Gastroesophageal sphincter (tissue), 4 donors: ENCODE results near the gene UPF3A. TPM values are rescaled to one million over a fixed set of nuclear protein-coding genes. Genes with fewer than 3 reads are reported as not detected.

ENCODE experiments used
- ATAC-seq: fragments of 150-250 bp; one replicate; pipeline ENCODE4 v1.9.1; 2016; ENCODE audit warnings: mild to moderate bottlenecking, moderate library complexity
- H3K27ac ChIP-seq, 4 donors: fragments of 200-600 bp; sonication (generic) in 3 of 4; 1 replicate in 3 of 4; 2 replicates in 1 of 4; pipeline ENCODE4 v1.5.1; 2016 to 2019
- H3K27me3 ChIP-seq: fragments of 200-600 bp; sonication (generic); one replicate; pipeline ENCODE4 v1.5.1; 2019
- H3K36me3 ChIP-seq, 2 donors: fragments of 200-600 bp; sonication (generic); one replicate each; pipeline ENCODE4 v1.5.1; 2019; ENCODE audit warnings: control low read depth in 1 of 2
- H3K4me1 ChIP-seq, 3 donors: fragments of 200-600 bp; sonication (generic); 1 replicate in 2 of 3; 2 replicates in 1 of 3; pipeline ENCODE4 v1.5.1; 2016 to 2019; ENCODE audit warnings: control low read depth in 2 of 3
- H3K4me3 ChIP-seq, 2 donors: fragments of 200-600 bp; sonication (generic); one replicate each; pipeline ENCODE4 v1.5.1; 2019; ENCODE audit warnings: mild to moderate bottlenecking in 1 of 2, moderate library complexity in 1 of 2
- H3K9me3 ChIP-seq, 3 donors: fragments of 200-600 bp; sonication (generic); one replicate each; pipeline ENCODE4 v1.5.1; 2017 to 2019; ENCODE audit warnings: control low read depth in 2 of 3
- EP300 ChIP-seq: sonication (generic); formaldehyde crosslinking; IDR thresholded peaks from one replicate; pipeline ENCODE4 v1.6.1; 2017; ENCODE audit warnings: antibody characterized with exemption, mild to moderate bottlenecking
- POLR2A ChIP-seq, 2 donors: fragments of 450-650 bp; IDR thresholded peaks; one replicate each; pipeline ENCODE4 v1.6.1; 2017; ENCODE audit warnings: antibody characterized with exemption in 2 of 2, mild to moderate bottlenecking in 2 of 2, moderate library complexity in 1 of 2
- POLR2AphosphoS5 ChIP-seq: sonication (generic); formaldehyde crosslinking; IDR thresholded peaks from one replicate; pipeline ENCODE4 v1.6.1; 2017; ENCODE audit warnings: antibody characterized with exemption
- WGBS, 2 donors: methylation state at CpG; one replicate each; pipeline ENCODE4 v1.1.5; 2018; ENCODE audit warnings: low coverage in 1 of 2; 5-methylcytosine and 5-hydroxymethylcytosine counted together
- total RNA-seq, 4 donors: library from RNA; depleted of rRNA; stranded (reverse); fragments of >200 nt; gene quantifications; one replicate each; pipeline ENCODE4 v1.1.0, GENCODE V29; 2016
- TF ChIP-seq, protein P1 (sequence below), 4 experiments: fragments of 200-600 bp in 2 of 4; fragments of 450-650 bp in 2 of 4; sonication (generic) in 1 of 4; IDR thresholded peaks; one replicate each; pipeline ENCODE4 v1.5.1; 2017 to 2019; ENCODE audit warnings: antibody characterized with exemption in 4 of 4, mild to moderate bottlenecking in 2 of 4, moderate library complexity in 2 of 4

UPF3A gene
- total RNA-seq, 4 donors from 2014 or later, result 31.0 to 40.0 (median 37.9) TPM

DNA sequence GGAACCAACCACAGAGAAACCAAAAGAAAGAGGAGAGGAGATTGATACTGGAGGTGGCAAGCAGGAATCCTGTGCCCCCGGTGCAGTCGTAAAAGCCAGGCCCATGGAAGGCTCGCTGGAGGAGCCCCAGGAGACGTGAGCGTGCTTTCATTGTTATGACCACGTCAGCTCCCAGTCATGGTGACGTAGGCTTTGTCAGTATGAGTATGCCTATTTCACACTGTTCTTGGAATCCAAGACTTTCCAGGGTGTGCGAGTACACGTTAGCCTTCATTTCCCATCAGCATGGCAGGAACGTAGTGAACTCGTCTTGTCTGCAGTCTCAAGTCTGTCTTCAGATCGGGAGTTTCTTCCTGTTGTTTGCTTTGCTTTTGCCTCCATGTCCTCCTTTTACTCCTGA, 17.5 kb downstream of the UPF3A start:
- H3K4me1 ChIP-seq, result peaks cover 0 to 10% (median 0%) of the 10 kb centered on the region in 3 donors
- H3K4me3 ChIP-seq, result no peak overlapping the region
- no peak for TF ChIP-seq POLR2AphosphoS5
- TF ChIP-seq EP300, result no peak
- no peak for TF ChIP-seq POLR2A (IDR thresholded peaks at IDR 0.05)
- TF ChIP-seq, protein P1, sequence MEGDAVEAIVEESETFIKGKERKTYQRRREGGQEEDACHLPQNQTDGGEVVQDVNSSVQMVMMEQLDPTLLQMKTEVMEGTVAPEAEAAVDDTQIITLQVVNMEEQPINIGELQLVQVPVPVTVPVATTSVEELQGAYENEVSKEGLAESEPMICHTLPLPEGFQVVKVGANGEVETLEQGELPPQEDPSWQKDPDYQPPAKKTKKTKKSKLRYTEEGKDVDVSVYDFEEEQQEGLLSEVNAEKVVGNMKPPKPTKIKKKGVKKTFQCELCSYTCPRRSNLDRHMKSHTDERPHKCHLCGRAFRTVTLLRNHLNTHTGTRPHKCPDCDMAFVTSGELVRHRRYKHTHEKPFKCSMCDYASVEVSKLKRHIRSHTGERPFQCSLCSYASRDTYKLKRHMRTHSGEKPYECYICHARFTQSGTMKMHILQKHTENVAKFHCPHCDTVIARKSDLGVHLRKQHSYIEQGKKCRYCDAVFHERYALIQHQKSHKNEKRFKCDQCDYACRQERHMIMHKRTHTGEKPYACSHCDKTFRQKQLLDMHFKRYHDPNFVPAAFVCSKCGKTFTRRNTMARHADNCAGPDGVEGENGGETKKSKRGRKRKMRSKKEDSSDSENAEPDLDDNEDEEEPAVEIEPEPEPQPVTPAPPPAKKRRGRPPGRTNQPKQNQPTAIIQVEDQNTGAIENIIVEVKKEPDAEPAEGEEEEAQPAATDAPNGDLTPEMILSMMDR (IDR thresholded peaks at IDR 0.05), result no peak
- 84 to 91% methylated on average over 8 to 12 of the region's 12 CpGs for WGBS, 2 donors
- H3K9me3 ChIP-seq, result no peaks in the 10 kb centered on the region
- peaks cover 0 to 95% of the 10 kb centered on the region in 2 donors for H3K36me3 ChIP-seq
- H3K27me3 ChIP-seq, result no peaks in the 10 kb centered on the region
- ATAC-seq, result no peak
- H3K27ac ChIP-seq, result no peak overlapping the region

DNA sequence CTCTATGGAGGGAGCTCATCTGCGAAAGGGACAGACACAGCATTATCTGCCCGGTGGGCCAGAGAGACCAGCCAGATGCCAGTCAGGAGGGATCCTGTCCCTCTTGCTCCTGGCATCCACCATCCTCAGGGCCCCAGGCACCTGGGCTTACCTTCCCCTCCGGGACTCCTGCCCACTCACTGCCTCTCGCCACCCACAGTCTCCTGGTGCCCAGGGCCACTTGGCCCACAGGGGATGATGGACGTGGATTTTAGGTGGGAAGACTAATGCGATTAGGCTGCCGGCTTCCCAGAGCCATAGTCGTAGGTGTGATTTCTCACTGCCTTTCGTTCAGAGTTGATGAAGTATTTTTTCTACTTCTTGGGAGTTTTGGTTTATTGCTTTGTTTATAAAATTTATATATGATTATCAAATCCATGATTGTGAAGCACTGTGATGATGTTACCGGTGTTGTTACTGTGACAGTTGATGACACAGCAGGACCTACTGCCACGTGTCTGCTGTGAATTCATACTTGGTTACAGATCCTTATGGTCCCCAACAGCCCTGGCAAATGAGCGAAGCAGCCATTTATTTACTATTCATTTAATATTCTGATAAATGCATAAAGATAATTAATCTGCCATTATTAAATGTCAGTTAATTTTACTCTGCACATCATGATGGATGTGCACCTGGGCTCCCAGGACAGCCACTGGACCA, 18.4 kb downstream of the UPF3A start:
- Histone ChIP-seq H3K9me3 (no peaks in the 10 kb centered on the region), H3K36me3 (peaks cover 0 to 96% of the 10 kb centered on the region in 2 donors), H3K4me3 (no peak overlapping the region), H3K4me1 (peaks cover 0 to 10% (median 0%) of the 10 kb centered on the region in 3 donors), H3K27ac (no peak overlapping the region), H3K27me3 (no peaks in the 10 kb centered on the region)
- TF ChIP-seq EP300 (no peak), POLR2A (IDR thresholded peaks at IDR 0.05) (no peak), POLR2AphosphoS5 (no peak)
- TF ChIP-seq, protein P1 (IDR thresholded peaks at IDR 0.05), result no peak
- ATAC-seq, result no peak
- 88 to 95% methylated on average over 6 to 12 of the region's 12 CpGs for WGBS, 2 donors

DNA sequence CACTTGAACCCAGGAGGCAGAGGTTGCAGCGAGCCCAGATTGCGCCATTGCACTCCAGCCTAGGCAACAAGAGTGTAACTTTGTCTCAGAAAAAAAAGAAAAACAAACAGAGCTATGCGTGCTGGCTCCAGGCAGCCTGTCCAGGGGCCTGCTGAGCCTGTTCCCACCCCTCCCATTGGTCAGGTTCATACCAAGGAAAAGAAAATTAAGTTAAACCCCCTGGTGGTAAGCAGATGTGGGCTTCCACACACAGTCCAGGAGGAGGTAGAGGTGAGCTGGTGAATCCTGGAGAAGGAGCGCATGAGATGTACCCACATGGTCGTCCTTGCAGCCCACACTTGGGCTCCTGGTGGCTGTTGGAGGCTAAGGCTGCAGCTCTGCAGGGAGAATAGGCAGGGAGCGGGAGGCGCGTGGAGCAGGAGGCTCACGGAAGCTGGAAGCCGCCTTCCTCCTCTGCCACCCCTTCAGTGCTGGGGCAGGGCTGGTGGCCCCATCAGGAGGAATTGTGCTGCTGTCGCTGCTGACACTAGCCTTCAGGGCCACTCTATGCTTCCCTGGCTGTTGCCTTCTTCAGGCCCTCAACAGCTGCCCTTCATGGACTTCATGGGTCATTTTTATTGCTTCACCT, 22.4 kb downstream of the UPF3A start:
- H3K27ac ChIP-seq, result no peak overlapping the region
- H3K4me3 ChIP-seq, result no peak overlapping the region
- peaks cover 0 to 85% of the 10 kb centered on the region in 2 donors for H3K36me3 ChIP-seq
- no peaks in the 10 kb centered on the region for H3K4me1 ChIP-seq
- ATAC-seq, result no peak
- WGBS, 2 donors, result 80 to 88% methylated on average over 3 to 5 of the region's 11 CpGs
- H3K9me3 ChIP-seq, result no peaks in the 10 kb centered on the region
- no peaks in the 10 kb centered on the region for H3K27me3 ChIP-seq
- TF ChIP-seq POLR2AphosphoS5, result no peak

DNA sequence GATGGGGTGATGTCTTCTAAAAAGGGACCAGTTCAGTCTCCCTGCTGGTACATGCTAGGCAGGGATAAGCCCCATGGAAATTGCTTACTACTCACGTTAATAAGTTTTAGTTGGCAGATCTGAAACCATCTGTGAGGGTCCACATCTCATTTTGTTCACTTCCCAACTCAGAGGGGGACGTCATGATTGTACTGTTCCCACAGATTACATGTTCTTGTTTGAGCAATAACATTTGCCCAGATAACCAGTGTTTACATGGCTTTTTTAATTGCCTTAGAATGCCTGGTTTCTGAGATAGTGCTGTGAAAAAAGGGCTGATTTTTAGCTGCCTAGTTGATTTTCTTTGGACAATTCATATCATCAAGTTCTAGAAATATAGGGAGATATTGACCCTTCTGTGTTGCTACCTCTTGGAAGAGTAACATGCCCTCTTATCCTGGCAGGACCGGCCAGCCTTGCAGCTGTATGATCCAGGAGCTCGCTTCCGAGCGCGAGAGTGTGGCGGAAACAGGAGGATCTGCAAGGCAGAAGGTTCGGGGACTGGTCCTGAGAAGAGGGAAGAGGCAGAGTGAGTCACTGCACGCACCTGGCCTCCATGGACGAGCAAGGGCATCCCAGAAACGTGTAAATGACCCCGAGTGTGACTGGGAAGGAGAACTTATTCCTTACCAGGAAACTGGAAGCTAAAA, 23.1 kb downstream of the UPF3A start:
- H3K9me3 ChIP-seq, result no peaks in the 10 kb centered on the region
- peaks cover 0 to 78% of the 10 kb centered on the region in 2 donors for H3K36me3 ChIP-seq
- H3K27me3 ChIP-seq, result no peaks in the 10 kb centered on the region
- TF ChIP-seq POLR2A (IDR thresholded peaks at IDR 0.05) (no peak), EP300 (no peak), POLR2AphosphoS5 (no peak)
- TF ChIP-seq, protein P1 (IDR thresholded peaks at IDR 0.05), result no peak
- H3K4me3 ChIP-seq, result no peak overlapping the region
- 83 to 94% methylated on average over 2 to 6 of the region's 13 CpGs for WGBS, 2 donors
- H3K27ac ChIP-seq, result no peak overlapping the region
- H3K4me1 ChIP-seq, result no peaks in the 10 kb centered on the region
- ATAC-seq, result no peak

DNA sequence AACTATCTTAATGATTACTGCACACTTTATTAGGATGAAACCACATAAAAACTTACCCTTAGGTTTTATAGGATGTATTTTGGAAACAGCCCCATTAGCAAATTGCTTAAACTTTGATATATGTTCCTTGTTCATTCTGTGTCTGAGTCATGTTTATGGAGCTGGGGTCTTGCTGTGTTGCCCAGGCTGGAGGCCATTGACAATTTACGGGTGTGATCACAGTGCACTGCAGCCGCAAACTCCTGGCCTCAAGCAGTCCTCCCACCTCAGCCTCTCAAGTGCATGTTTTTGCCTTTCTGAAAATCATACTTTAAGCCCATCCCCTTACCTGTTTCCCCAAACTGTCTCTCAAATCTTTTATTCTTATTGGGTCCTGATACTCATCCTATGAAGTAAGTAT, 27.7 kb downstream of the UPF3A start:
- H3K27ac ChIP-seq, result no peak overlapping the region
- 95 to 100% methylated on average over 2 of the region's 2 CpGs for WGBS, 2 donors

More for the DNA sequence above, 27.7 kb downstream of the UPF3A start:
- Histone ChIP-seq H3K27me3 (no peaks in the 10 kb centered on the region), H3K4me3 (no peak overlapping the region), H3K9me3 (no peaks in the 10 kb centered on the region), H3K36me3 (peaks cover 0 to 32% of the 10 kb centered on the region in 2 donors), H3K4me1 (peaks cover 0 to 12% (median 0%) of the 10 kb centered on the region in 3 donors)
- TF ChIP-seq POLR2A (IDR thresholded peaks at IDR 0.05), result no peak
- TF ChIP-seq, protein P1 (IDR thresholded peaks at IDR 0.05), result no peak
- no peak for TF ChIP-seq POLR2AphosphoS5
- no peak for TF ChIP-seq EP300
- ATAC-seq, result no peak
